Measurements from ENCODE around the gene WFS1.

GRCh38 chr4:6290256-6290655 lies 20.6 kb downstream of the WFS1 start:
- TF ChIP-seq CTCF (IDR thresholded peaks at IDR 0.05) (no peak), POLR2A (IDR thresholded peaks at IDR 0.05) (no peak), POLR2AphosphoS5 (IDR thresholded peaks at IDR 0.05; ENCODE audit: insufficient read depth in 1 of 2, low read depth in 1 of 2) (no peak)
